Neuronal stem cell (in vitro differentiated cells): ENCODE measurements around the gene RASA3.
"Not testable (repeated sequence)": the region's sequence is repeated elsewhere in the genome, so short reads cannot be mapped to it uniquely, and the experiment has no call there.

ENCODE experiments used
- DNase-seq: peaks from one replicate; pipeline ENCODE4 v3.0.0-alpha.2; 2013; ENCODE audit warnings: low spot score
- H2AFZ ChIP-seq: one replicate; pipeline ENCODE4 v1.6.1; 2013; ENCODE audit warnings: mild to moderate bottlenecking, low read length, inconsistent platforms
- H2AK5ac ChIP-seq: 2 replicates; pipeline ENCODE4 v1.6.1; 2013; ENCODE audit warnings: low read depth, mild to moderate bottlenecking, inconsistent platforms, low read length, moderate library complexity, mixed read lengths
- H2BK120ac ChIP-seq: 2 replicates; pipeline ENCODE4 v1.6.1; 2013; ENCODE audit warnings: low read depth, mild to moderate bottlenecking, inconsistent platforms, low read length, moderate library complexity, mixed read lengths
- H2BK12ac ChIP-seq: one replicate; pipeline ENCODE4 v1.6.1; 2013; ENCODE audit warnings: low read length, inconsistent platforms
- H2BK15ac ChIP-seq: 2 replicates; pipeline ENCODE4 v1.6.1; 2013; ENCODE audit warnings: mild to moderate bottlenecking, low read length, inconsistent platforms, mixed read lengths
- H2BK5ac ChIP-seq: one replicate; pipeline ENCODE4 v1.6.1; 2013; ENCODE audit warnings: inconsistent platforms, mild to moderate bottlenecking, low read length, moderate library complexity
- H3K14ac ChIP-seq: one replicate; pipeline ENCODE4 v1.6.1; 2013; ENCODE audit warnings: low read length, inconsistent platforms
- H3K18ac ChIP-seq: 2 replicates; pipeline ENCODE4 v1.6.1; 2013; ENCODE audit warnings: low read length, inconsistent platforms
- H3K23ac ChIP-seq: 2 replicates; pipeline ENCODE4 v1.6.1; 2013; ENCODE audit warnings: low read depth, mild to moderate bottlenecking, mixed read lengths, low read length, inconsistent platforms; ENCODE audit not compliant: poor library complexity
- H3K27ac ChIP-seq: replicated peaks from 3 replicates; pipeline ENCODE4 v1.5.1; 2013; ENCODE audit warnings: low read length, inconsistent platforms
- H3K27me3 ChIP-seq, 3 experiments: 2 replicates each; pipeline ENCODE4 v1.6.1; 2013; ENCODE audit warnings: low read length in 3 of 3, mild to moderate bottlenecking in 2 of 3, inconsistent platforms in 1 of 3, low read depth in 1 of 3, mixed read lengths in 1 of 3, moderate library complexity in 1 of 3; ENCODE audit not compliant: control insufficient read depth in 3 of 3, insufficient read depth in 3 of 3
- H3K36me3 ChIP-seq, 2 donors: replicated peaks in 1 of 2; 2 replicates each; pipeline ENCODE4 v1.6.1; 2013; ENCODE audit warnings: low read length in 2 of 2; ENCODE audit not compliant: control insufficient read depth in 2 of 2, insufficient read depth in 2 of 2
- H3K4ac ChIP-seq: 2 replicates; pipeline ENCODE4 v1.6.1; 2013; ENCODE audit warnings: inconsistent platforms, mild to moderate bottlenecking, low read length, moderate library complexity
- H3K4me1 ChIP-seq, 2 donors: 1 replicate in 1 of 2; 2 replicates in 1 of 2; pipeline ENCODE4 v1.6.1; 2013; ENCODE audit warnings: low read length in 2 of 2, low read depth in 1 of 2; ENCODE audit not compliant: control insufficient read depth in 2 of 2, insufficient read depth in 1 of 2
- H3K4me2 ChIP-seq: one replicate; pipeline ENCODE4 v1.6.1; 2013; ENCODE audit warnings: mild to moderate bottlenecking, low read length, inconsistent platforms; ENCODE audit not compliant: insufficient read depth, poor library complexity, severe bottlenecking
- H3K4me3 ChIP-seq, 2 donors: 2 replicates each; pipeline ENCODE4 v1.5.1; 2013; ENCODE audit warnings: low read length in 2 of 2, mild to moderate bottlenecking in 2 of 2, inconsistent platforms in 1 of 2, moderate library complexity in 1 of 2
- H3K79me1 ChIP-seq: one replicate; pipeline ENCODE4 v1.6.1; 2013; ENCODE audit warnings: low read depth, mild to moderate bottlenecking, inconsistent platforms, low read length, moderate library complexity
- H3K9ac ChIP-seq: one replicate; pipeline ENCODE4 v1.6.1; 2013; ENCODE audit warnings: mild to moderate bottlenecking, low read depth, low read length, inconsistent platforms; ENCODE audit not compliant: poor library complexity
- H3K9me3 ChIP-seq, 2 donors: replicated peaks in 1 of 2; 2 replicates each; pipeline versions ENCODE3 to v1.6.1; 2013; ENCODE audit warnings: low read length in 2 of 2, mild to moderate bottlenecking in 2 of 2, inconsistent platforms in 1 of 2, low read depth in 1 of 2, mixed read lengths in 1 of 2, moderate library complexity in 1 of 2; ENCODE audit not compliant: control insufficient read depth in 2 of 2, insufficient read depth in 1 of 2
- H4K8ac ChIP-seq: one replicate; pipeline ENCODE4 v1.6.1; 2013; ENCODE audit warnings: low read depth, mild to moderate bottlenecking, inconsistent platforms, low read length, moderate library complexity
- H4K91ac ChIP-seq: one replicate; pipeline ENCODE4 v1.6.1; 2013; ENCODE audit warnings: low read length, low read depth, mild to moderate bottlenecking, inconsistent platforms; ENCODE audit not compliant: poor library complexity
- WGBS, 2 donors: extraction: QIAGEN DNeasy Blood & Tissue Kit; methylation state at CpG; one replicate each; pipeline ENCODE4 v1.1.7; 2013; ENCODE audit warnings: missing lambda C conversion rate in 2 of 2, mixed read lengths in 1 of 2; ENCODE audit not compliant: insufficient read length in 2 of 2, insufficient replicate concordance in 1 of 2; ENCODE audit errors: extremely low coverage in 2 of 2; 5-methylcytosine and 5-hydroxymethylcytosine counted together

The RASA3 gene

GRCh38 chr13:114176359-114176902 is 44.0 kb upstream of the RASA3 start:
- H2AFZ ChIP-seq, H2BK5ac ChIP-seq, H3K36me3 ChIP-seq, H3K9ac ChIP-seq, H2BK120ac ChIP-seq, H3K4ac ChIP-seq, H3K4me3 ChIP-seq, H3K4me1 ChIP-seq, H3K27me3 ChIP-seq, H2AK5ac ChIP-seq, H3K4me2 ChIP-seq, H2BK15ac ChIP-seq, DNase-seq, H3K14ac ChIP-seq, H3K23ac ChIP-seq, H3K18ac ChIP-seq, H2BK12ac ChIP-seq, H4K8ac ChIP-seq, H3K79me1 ChIP-seq, H4K91ac ChIP-seq, H3K27ac ChIP-seq: not testable (repeated sequence)
- no CpG with 5 or more reads among the region's 14 CpGs for WGBS, 2 donors
- H3K9me3 ChIP-seq = peaks cover 4 to 11% of the 10 kb centered on the region in 2 donors

DNA sequence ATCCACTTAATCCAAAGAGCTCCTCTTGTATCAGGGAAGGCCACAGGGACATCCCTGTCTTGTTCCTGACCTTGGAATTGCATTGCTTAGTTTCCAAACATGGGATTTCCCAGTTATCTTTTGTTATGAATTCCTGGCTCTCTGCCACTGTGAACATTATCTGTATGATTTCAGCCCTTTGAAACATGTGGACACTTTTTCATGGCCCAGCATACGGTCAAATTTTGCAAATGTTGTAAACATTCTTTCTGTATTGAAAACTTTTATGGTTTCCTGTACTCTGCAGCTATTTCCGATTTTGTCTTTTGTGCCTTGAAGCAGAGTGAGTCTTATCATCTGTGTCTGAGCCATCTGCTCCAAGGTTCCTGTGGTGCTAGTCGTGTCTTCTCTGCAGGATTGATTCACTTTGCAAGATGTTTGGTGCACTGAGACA is 42.1 kb upstream of the RASA3 start:
- Histone ChIP-seq H4K8ac (no peak overlapping the region), H3K23ac (no peak overlapping the region), H3K36me3 (no peaks in the 10 kb centered on the region), H4K91ac (no peak overlapping the region), H2BK5ac (no peak overlapping the region), H3K27me3 (peaks cover 0 to 8% (median 0%) of the 10 kb centered on the region in 3 experiments), H2AK5ac (no peak overlapping the region), H3K9ac (no peak overlapping the region), H2BK12ac (no peak overlapping the region), H3K14ac (no peak overlapping the region), H2BK120ac (no peak overlapping the region), H2AFZ (no peak overlapping the region), H3K4me2 (no peak overlapping the region), H3K4ac (no peak overlapping the region), H3K4me1 (peaks cover 6 to 7% of the 10 kb centered on the region in 2 donors), H3K9me3 (peaks cover 4 to 11% of the 10 kb centered on the region in 2 donors), H3K18ac (no peak overlapping the region), H3K79me1 (no peaks in the 10 kb centered on the region), H2BK15ac (no peak overlapping the region), H3K4me3 (no peak overlapping the region), H3K27ac (no peak overlapping the region)
- DNase-seq = no peak
- no CpG with 5 or more reads among the region's 3 CpGs for WGBS, 2 donors

DNA sequence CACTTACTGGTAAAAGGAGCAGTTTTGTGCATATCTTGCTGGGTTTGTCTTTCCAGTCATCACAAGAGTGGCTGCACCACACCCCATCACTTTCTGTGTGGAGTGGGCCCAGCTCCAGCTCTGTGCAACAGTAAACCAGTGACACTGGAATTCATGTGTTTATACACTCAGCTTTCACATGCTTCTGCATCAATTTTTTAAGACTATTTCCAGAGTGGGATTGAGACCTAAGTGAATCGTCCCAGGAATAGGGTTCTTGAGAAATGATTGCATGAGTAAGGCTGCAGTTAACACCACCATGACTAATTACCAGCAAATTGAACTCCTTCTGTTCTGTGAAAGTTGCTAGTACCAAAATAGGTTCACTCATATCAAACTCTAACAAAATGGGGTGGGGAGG is 41.3 kb upstream of the RASA3 start:
- H3K14ac ChIP-seq = no peak overlapping the region
- no peak overlapping the region for H3K4me3 ChIP-seq
- DNase-seq = no peak
- no peak overlapping the region for H3K4ac ChIP-seq
- H3K23ac ChIP-seq = no peak overlapping the region
- H3K4me1 ChIP-seq = peaks cover under 1 to 2% of the 10 kb centered on the region in 2 donors
- no peak overlapping the region for H3K18ac ChIP-seq
- H3K36me3 ChIP-seq = no peaks in the 10 kb centered on the region
- no peak overlapping the region for H3K9ac ChIP-seq
- H3K27ac ChIP-seq = no peak overlapping the region
- peaks cover 0 to 8% (median 0%) of the 10 kb centered on the region in 3 experiments for H3K27me3 ChIP-seq
- WGBS, 2 donors = no CpG with 5 or more reads among the region's 1 CpG
- no peak overlapping the region for H2BK12ac ChIP-seq
- no peak overlapping the region for H2AFZ ChIP-seq
- no peaks in the 10 kb centered on the region for H3K79me1 ChIP-seq
- H2BK120ac ChIP-seq = no peak overlapping the region
- H4K8ac ChIP-seq = no peak overlapping the region
- no peak overlapping the region for H2BK15ac ChIP-seq
- no peak overlapping the region for H2BK5ac ChIP-seq
- no peak overlapping the region for H2AK5ac ChIP-seq
- no peak overlapping the region for H4K91ac ChIP-seq
- peaks cover 4 to 11% of the 10 kb centered on the region in 2 donors for H3K9me3 ChIP-seq
- no peak overlapping the region for H3K4me2 ChIP-seq

- Histone ChIP-seq H2AK5ac (no peak overlapping the region), H3K4me3 (no peak overlapping the region), H2BK5ac (no peak overlapping the region), H3K9ac (no peak overlapping the region), H3K36me3 (no peaks in the 10 kb centered on the region), H3K18ac (no peak overlapping the region), H3K4ac (no peak overlapping the region), H2BK12ac (no peak overlapping the region), H3K4me1 (peaks cover 0 to 2% of the 10 kb centered on the region in 2 donors), H3K14ac (no peak overlapping the region), H3K4me2 (no peak overlapping the region), H4K91ac (no peak overlapping the region), H3K79me1 (no peaks in the 10 kb centered on the region), H3K27me3 (peaks cover 0 to 8% (median 0%) of the 10 kb centered on the region in 3 experiments), H2AFZ (no peak overlapping the region), H2BK120ac (no peak overlapping the region), H3K23ac (no peak overlapping the region), H2BK15ac (no peak overlapping the region), H3K9me3 (peaks cover 4 to 11% of the 10 kb centered on the region in 2 donors), H4K8ac (no peak overlapping the region), H3K27ac (no peak overlapping the region)
- no CpG with 5 or more reads among the region's 3 CpGs for WGBS, 2 donors
- no peak for DNase-seq
Measured at GRCh38 chr13:114173272-114173671, 40.8 kb upstream of the RASA3 start.
